Activated CD4-positive, alpha-beta T cell treated with anti-CD3 and anti-CD28 coated beads, Interleukin-2, amount 50 U/mL, for 1 hour (primary cell): ENCODE measurements around the gene PDCD10.

Experiments used
- DNase-seq: peaks from one replicate; pipeline ENCODE4 v3.0.0-alpha.2; 2020

Gene PDCD10

DNA sequence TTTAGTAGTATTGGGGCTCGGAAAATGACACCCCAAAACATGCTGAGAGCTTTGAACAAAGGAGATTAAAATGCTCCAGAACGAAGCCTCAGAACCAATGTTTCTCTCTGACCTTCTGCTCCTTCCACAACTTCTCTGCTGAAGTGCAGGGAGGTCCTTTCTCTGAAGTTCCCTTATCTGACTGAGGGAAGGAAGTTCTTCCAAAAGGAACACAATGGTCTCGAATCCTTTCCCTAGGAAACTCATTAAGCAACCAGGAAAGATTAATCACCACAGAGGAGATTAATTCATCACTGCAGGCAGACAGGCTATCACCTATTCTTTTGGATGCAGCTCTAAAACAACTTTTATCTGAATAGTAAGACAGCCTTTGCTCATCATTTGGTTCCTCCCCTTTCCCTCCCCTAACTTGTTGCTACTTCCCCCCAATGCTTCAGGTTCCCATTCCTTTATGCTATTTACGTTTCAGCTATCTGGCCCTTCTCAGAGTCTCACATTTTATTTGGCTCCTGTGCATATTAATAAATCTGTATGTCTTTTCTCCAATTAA lies 62.7 kb downstream of the PDCD10 start:
- no peak for DNase-seq

DNA sequence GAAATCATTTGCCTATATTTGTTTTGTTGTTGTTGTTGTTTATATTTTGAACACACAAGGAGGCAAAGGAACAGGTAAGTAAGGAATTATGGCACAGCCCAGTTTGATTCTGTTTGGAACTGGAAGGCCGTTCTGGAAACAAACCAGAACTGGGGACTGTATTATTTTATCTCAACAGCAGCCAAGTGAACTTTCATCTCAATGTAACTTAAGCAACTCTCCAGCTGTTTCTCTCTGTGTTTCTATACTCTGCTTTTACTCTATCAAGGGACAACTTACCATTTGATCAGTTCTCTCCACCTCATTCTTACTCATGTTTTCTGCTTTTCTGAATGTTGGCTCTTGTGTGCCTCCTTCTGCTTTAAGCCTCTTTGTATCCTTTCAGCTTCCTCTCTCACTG lies 65.0 kb downstream of the PDCD10 start:
- DNase-seq, result no peak

DNA sequence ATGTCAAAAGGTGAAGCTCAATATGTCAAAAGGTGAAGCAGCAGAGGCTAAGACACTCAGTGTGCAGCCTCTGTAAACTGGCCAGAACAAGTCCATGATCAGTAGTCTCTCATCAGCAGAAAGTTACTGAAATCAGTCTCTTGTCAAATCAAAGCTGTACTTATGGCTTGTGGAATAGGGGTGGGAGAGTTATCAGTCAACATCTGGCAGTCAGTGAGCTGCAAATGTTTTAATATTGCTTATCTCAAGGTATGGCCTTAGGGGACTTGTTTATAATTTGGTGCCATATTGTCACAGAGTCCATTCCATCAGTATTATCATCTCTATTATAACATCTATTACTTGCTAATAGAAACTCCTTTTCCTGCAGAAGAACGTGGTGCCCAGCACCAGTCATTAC lies 66.0 kb downstream of the PDCD10 start:
- no peak for DNase-seq

GRCh38 chr3:167666563-167666962 lies 68.1 kb downstream of the PDCD10 start:
- DNase-seq, result no peak

DNA sequence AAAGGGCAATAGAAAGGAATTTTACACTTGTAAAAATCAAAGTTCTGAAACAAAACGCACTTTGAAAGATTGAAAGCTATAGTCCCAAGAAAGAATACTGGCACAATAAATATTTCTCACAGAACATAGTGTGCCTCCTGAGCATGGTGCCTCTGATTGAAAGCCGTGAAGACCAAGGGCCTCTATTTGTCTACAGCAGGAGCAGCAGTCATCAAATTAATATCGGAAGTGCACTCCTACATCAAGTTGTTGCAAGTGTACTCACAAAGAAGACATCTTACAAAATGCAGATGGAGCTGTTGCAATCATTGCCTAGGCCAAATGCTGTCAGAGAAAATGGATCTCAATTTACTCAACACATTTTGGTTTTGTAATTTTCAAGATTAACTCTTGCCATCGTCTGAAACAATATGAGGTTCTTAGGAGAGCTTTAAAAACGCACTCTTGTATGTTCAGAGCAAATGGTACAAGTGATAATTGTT lies 71.7 kb downstream of the PDCD10 start:
- DNase-seq, result no peak

GRCh38 chr3:167657684-167658225 lies 76.9 kb downstream of the PDCD10 start:
- DNase-seq, result no peak

DNA sequence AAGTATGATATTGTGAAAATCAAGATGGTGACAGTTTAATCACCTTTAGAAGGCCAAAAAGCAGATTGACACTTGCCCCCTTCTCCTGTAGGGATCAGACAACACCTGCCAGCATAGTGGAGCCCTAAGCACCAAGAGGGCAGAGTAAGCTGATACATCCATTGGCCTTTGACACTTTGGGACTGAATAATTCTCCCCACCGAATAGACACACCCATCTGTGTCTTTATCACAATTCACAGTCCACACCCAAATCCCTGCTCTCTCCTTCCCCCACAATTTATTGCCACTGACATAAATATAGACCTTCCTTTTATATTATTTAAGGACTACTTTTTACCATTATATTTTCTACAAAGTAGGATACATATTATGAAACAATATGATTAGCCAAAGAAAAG lies 77.9 kb downstream of the PDCD10 start:
- no peak for DNase-seq

DNA sequence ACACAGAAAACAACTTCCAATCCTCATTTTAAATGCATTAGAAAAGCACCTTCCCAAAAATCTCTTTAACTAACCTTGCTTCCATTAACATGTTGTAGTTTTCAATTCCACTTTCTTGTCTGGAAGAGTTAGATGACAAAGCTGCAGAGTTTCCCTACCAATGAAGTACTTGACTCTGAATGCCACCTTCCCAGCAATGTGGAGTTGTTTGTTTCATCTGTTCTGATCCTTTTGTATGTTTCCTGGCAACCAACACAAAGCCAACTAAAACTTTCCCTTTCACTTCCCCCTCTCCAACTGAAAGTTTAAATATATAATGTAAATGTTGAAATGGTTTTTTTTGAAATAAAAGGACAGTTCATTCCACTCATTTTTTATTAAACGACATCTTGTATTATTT lies 80.9 kb downstream of the PDCD10 start, which contains the start of gene WDR49:
WDR49 (minus strand) TSS at position 183 of the 400 bp plus-strand sequence. CDS start 517 bp downstream, outside the sequence.
- DNase-seq, result no peak

DNA sequence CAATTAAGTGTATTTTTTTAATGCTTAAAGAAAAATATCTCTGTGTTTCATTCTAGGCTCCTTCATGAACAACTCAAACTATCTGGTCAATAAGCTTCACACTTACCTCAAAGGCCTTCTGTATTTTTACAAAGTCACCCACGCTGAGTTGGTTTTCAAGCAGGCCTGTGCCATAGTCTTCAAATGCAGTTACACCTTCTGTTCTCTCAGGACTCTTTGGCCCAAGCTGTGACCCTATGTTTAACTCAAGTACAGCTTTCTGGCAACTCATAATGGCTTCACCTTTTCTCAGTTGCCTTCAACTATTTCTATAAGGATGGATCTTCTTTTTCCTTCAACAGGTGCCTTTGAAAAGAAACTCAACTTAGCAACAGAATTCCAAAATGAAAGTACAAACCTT lies 81.5 kb downstream of the PDCD10 start:
- DNase-seq, result no peak

GRCh38 chr3:167651826-167652225 lies 82.9 kb downstream of the PDCD10 start:
- no peak for DNase-seq

- DNase-seq, result no peak
Observed at GRCh38 chr3:167650459-167650858, 84.2 kb downstream of the PDCD10 start.

DNA sequence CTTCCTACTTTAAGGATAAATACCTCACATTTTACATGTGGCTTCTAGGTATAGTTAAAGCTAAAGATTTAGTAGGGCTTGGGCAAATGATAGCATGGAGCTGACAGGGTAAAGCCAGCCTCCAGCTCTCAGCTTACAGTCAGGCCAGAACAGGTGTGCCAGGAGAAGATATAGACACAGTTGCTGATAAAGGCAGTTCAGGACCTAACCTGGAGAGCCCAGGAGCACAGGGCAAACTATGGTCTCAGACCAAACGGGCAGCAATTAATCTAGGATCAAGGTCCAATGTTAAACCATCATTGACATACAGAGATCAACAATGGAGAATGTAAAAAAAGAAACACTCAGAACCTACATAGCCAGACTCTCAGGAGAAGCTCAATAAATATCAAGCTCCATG lies 84.9 kb downstream of the PDCD10 start:
- DNase-seq, result no peak

DNA sequence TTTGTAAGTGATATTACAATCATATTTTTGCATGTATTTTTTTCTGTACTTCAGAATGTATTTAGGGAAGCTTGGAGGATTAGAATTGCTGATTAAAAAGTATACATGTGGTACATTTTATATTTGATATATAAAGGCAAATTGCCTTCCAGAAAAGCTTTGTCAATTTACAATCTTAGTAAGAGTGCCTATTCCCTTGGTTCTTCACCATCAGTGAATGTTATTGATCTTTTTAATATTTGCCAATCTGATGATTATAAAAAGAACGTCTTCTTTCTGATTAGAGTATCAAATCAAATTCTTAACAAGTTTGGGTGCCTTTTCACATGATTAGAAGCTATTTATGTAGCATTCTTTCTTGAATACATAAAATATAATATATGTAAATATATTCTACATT lies 90.1 kb downstream of the PDCD10 start:
- no peak for DNase-seq
